Measurements from ENCODE around the gene PSTPIP1. TPM values are rescaled to one million over a fixed set of nuclear protein-coding genes. Genes with fewer than 3 reads are reported as not detected.
A peak's percentile ranks its signal among the peaks of the same experiment; 100 is the strongest.

PSTPIP1 gene
- total and polyA plus RNA-seq, 9 of the 15 experiments (the other 6 are each of a cell fraction or from before 2014, with no cell fraction given), result not detected

- no peaks in the 10 kb centered on the region; the same call in 1 of the 2 replicates for H4K20me1 ChIP-seq (replicated peaks; ENCODE audit: control insufficient read depth, insufficient read depth, low read length)
- H3K4me2 ChIP-seq (ENCODE audit: insufficient read depth, low read length), result no peak overlapping the region
- no peak overlapping the region for H3K9ac ChIP-seq (ENCODE audit: insufficient read depth in 1 of 2, low read depth in 2 of 2, low read length in 2 of 2)
- no peak overlapping the region for H3K27ac ChIP-seq (ENCODE audit: extremely low read depth, low read depth, low read length)
- BruUV-seq (replicated peaks), result no TSS peak
- no peak overlapping the region for H2AFZ ChIP-seq (ENCODE audit: low read depth, low read length)
- in situ Hi-C loops (cut with MboI), result no loop called here
- H3K9me1 ChIP-seq (ENCODE audit: control insufficient read depth, insufficient read depth, low read length), result no peaks in the 10 kb centered on the region
- peaks cover 3 to 30% of the 10 kb centered on the region in 2 experiments; a peak in 4 of 5 replicates for H3K27me3 ChIP-seq (ENCODE audit: control insufficient read depth in 2 of 2, insufficient read depth in 2 of 2, low read length in 2 of 2)
- H3K36me3 ChIP-seq (ENCODE audit: control insufficient read depth, insufficient read depth, low read length), result no peaks in the 10 kb centered on the region
- DNase-seq (ENCODE audit: extremely low read depth in 1 of 4, low spot score in 3 of 4) (peak; percentile 24 to 46 (median 36)), ATAC-seq (peak; percentile 82), FAIRE-seq (peak; percentile 65)
- H3K79me2 ChIP-seq (ENCODE audit: control insufficient read depth, insufficient read depth, low read length), result no peaks in the 10 kb centered on the region
- ChIA-PET POLR2A (interaction anchor here (0.6 to 1.1 kb wide), 2 partner anchors 9 to 1080 kb away, joined by 3 read pairs; no protein-coding TSS in a partner anchor), CTCF (ENCODE audit: low intra/inter-chr PET ratio) (no interaction called here)
- H3K9me3 ChIP-seq (replicated peaks; ENCODE audit: control insufficient read depth, insufficient read depth, low read depth, low read length), result no peaks in the 10 kb centered on the region
- 0% methylated on average over 4 of the region's 4 CpGs for WGBS (ENCODE audit: insufficient coverage, low coverage, missing lambda C conversion rate)
- intact Hi-C loops (cut with micrococcal nuclease), result loop anchor here (5.0 kb wide), 1 partner anchor 54 kb away; no protein-coding TSS in a partner anchor
- H3K4me1 ChIP-seq (replicated peaks in 1 of 2; ENCODE audit: control insufficient read depth in 2 of 2, insufficient read depth in 2 of 2, low read length in 2 of 2), result peaks cover 0 to 3% of the 10 kb centered on the region in 2 experiments; a peak in 1 of 5 replicates
- no peak overlapping the region for H3K4me3 ChIP-seq
- TF ChIP-seq NUFIP1 (IDR thresholded peaks at IDR 0.05; ENCODE audit: partially characterized antibody) (no peak), NELFE (IDR thresholded peaks at IDR 0.05; ENCODE audit: insufficient read depth, insufficient read length) (no peak), NCOA2 (IDR thresholded peaks at IDR 0.05; ENCODE audit: partially characterized antibody in 2 of 2) (no peak), PRDM10 (IDR thresholded peaks at IDR 0.05; ENCODE audit: partially characterized antibody) (peak; percentile 68), KDM5B (IDR thresholded peaks at IDR 0.05; ENCODE audit: insufficient replicate concordance, low read depth, low read length) (no peak)
- TF ChIP-seq, protein P1, sequence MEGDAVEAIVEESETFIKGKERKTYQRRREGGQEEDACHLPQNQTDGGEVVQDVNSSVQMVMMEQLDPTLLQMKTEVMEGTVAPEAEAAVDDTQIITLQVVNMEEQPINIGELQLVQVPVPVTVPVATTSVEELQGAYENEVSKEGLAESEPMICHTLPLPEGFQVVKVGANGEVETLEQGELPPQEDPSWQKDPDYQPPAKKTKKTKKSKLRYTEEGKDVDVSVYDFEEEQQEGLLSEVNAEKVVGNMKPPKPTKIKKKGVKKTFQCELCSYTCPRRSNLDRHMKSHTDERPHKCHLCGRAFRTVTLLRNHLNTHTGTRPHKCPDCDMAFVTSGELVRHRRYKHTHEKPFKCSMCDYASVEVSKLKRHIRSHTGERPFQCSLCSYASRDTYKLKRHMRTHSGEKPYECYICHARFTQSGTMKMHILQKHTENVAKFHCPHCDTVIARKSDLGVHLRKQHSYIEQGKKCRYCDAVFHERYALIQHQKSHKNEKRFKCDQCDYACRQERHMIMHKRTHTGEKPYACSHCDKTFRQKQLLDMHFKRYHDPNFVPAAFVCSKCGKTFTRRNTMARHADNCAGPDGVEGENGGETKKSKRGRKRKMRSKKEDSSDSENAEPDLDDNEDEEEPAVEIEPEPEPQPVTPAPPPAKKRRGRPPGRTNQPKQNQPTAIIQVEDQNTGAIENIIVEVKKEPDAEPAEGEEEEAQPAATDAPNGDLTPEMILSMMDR (IDR thresholded peaks at IDR 0.05 in 2 of 3, conservative IDR thresholded peaks at IDR 0.05 in 1 of 3; ENCODE audit: insufficient read depth in 2 of 3, low read depth in 1 of 3, low read length in 3 of 3), result peak; percentile 63 to 83 (median 64)
- TF ChIP-seq, protein P2, sequence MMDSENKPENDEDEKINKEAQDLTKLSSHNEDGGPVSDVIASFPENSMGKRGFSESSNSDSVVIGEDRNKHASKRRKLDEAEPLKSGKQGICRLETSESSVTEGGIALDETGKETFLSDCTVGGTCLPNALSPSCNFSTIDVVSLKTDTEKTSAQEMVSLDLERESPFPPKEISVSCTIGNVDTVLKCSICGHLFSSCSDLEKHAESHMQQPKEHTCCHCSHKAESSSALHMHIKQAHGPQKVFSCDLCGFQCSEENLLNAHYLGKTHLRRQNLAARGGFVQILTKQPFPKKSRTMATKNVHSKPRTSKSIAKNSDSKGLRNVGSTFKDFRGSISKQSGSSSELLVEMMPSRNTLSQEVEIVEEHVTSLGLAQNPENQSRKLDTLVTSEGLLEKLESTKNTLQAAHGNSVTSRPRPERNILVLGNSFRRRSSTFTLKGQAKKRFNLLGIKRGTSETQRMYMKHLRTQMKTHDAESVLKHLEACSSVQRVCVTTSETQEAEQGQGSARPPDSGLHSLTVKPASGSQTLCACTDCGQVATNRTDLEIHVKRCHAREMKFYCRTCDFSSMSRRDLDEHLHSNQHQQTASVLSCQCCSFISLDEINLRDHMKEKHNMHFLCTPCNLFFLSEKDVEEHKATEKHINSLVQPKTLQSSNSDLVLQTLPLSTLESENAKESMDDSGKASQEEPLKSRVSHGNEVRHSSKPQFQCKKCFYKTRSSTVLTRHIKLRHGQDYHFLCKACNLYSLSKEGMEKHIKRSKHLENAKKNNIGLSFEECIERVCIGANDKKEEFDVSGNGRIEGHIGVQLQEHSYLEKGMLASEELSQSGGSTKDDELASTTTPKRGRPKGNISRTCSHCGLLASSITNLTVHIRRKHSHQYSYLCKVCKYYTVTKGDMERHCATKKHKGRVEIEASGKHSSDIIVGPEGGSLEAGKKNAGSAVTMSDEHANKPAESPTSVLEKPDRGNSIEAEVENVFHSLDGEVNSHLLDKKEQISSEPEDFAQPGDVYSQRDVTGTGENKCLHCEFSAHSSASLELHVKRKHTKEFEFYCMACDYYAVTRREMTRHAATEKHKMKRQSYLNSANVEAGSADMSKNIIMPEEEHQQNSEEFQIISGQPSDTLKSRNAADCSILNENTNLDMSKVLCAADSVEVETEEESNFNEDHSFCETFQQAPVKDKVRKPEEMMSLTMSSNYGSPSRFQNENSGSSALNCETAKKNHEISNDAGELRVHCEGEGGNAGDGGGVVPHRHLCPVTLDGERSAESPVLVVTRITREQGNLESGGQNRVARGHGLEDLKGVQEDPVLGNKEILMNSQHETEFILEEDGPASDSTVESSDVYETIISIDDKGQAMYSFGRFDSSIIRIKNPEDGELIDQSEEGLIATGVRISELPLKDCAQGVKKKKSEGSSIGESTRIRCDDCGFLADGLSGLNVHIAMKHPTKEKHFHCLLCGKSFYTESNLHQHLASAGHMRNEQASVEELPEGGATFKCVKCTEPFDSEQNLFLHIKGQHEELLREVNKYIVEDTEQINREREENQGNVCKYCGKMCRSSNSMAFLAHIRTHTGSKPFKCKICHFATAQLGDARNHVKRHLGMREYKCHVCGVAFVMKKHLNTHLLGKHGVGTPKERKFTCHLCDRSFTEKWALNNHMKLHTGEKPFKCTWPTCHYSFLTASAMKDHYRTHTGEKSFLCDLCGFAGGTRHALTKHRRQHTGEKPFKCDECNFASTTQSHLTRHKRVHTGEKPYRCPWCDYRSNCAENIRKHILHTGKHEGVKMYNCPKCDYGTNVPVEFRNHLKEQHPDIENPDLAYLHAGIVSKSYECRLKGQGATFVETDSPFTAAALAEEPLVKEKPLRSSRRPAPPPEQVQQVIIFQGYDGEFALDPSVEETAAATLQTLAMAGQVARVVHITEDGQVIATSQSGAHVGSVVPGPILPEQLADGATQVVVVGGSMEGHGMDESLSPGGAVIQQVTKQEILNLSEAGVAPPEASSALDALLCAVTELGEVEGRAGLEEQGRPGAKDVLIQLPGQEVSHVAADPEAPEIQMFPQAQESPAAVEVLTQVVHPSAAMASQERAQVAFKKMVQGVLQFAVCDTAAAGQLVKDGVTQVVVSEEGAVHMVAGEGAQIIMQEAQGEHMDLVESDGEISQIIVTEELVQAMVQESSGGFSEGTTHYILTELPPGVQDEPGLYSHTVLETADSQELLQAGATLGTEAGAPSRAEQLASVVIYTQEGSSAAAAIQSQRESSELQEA (IDR thresholded peaks at IDR 0.05; ENCODE audit: low read depth), result no peak
Measured at GRCh38 chr15:76973362-76973743, 21.6 kb upstream of the PSTPIP1 start.

Data from K562 (cell line).